Measurements from ENCODE around the gene MAJIN. TPM values are rescaled to one million over a fixed set of nuclear protein-coding genes. Genes with fewer than 3 reads are reported as not detected.
A peak's percentile ranks its signal among the peaks of the same experiment; 100 is the strongest.

The MAJIN gene
- total RNA-seq, 1 donor from 2014 or later = not detected

- Mint-ChIP-seq H3K27ac (no peak overlapping the region), H3K36me3 (ENCODE audit: low read depth) (peaks cover 3% of the 10 kb centered on the region), H3K4me3 (ENCODE audit: low read depth) (no peak overlapping the region), H3K4me1 (ENCODE audit: low read depth) (peaks cover 20% of the 10 kb centered on the region), H3K9me3 (no peaks in the 10 kb centered on the region), H3K27me3 (ENCODE audit: low read depth) (no peaks in the 10 kb centered on the region)
- no peak for DNase-seq (ENCODE audit: low spot score)
- intact Hi-C loops (cut with micrococcal nuclease) = no loop called here
These were observed 81.4 kb downstream of the MAJIN start for GRCh38 chr11:64890522-64890939.

- Mint-ChIP-seq H3K9me3 (no peaks in the 10 kb centered on the region), H3K27me3 (ENCODE audit: low read depth) (no peaks in the 10 kb centered on the region), H3K27ac (no peak overlapping the region), H3K36me3 (ENCODE audit: low read depth) (no peaks in the 10 kb centered on the region), H3K4me3 (ENCODE audit: low read depth) (no peak overlapping the region), H3K4me1 (ENCODE audit: low read depth) (peaks cover 27% of the 10 kb centered on the region)
- intact Hi-C loops (cut with micrococcal nuclease) = loop anchor here (1.0 kb wide), 1 partner anchor 42 kb away; no protein-coding TSS in a partner anchor
- DNase-seq (ENCODE audit: low spot score) = no peak
These were observed 83.0 kb downstream of the MAJIN start for GRCh38 chr11:64888729-64889511.

GRCh38 chr11:64888406-64888728 lies 83.5 kb downstream of the MAJIN start:
- no peaks in the 10 kb centered on the region for H3K27me3 Mint-ChIP-seq (ENCODE audit: low read depth)
- peak overlapping the region; percentile 77 for H3K4me3 Mint-ChIP-seq (ENCODE audit: low read depth)
- H3K27ac Mint-ChIP-seq = peak overlapping the region; percentile 89
- intact Hi-C loops (cut with micrococcal nuclease) = loop anchor here (1.0 kb wide), 1 partner anchor 41 kb away; no protein-coding TSS in a partner anchor
- H3K36me3 Mint-ChIP-seq (ENCODE audit: low read depth) = no peaks in the 10 kb centered on the region
- H3K9me3 Mint-ChIP-seq = no peaks in the 10 kb centered on the region
- DNase-seq (ENCODE audit: low spot score) = no peak
- peaks cover 27% of the 10 kb centered on the region for H3K4me1 Mint-ChIP-seq (ENCODE audit: low read depth)

Other genes with a start within 250 kb of the MAJIN start
- 0.05 TPM in 1 of 2 replicates, not detected in the other for gene NRXN2, start 248.9 kb downstream of the MAJIN start, total RNA-seq
- gene RASGRP2, start 228.0 kb downstream of the MAJIN start, total RNA-seq = 19.6 and 20.9 TPM in 2 replicates
- 1.9 and 2.0 TPM in 2 replicates for gene PYGM, start 212.1 kb downstream of the MAJIN start, total RNA-seq
- 460 and 461 TPM in 2 replicates for gene SF1, start 193.6 kb downstream of the MAJIN start, total RNA-seq
- gene MAP4K2, start 168.9 kb downstream of the MAJIN start, total RNA-seq = 72.1 and 77.5 TPM in 2 replicates
- 46.2 and 47.2 TPM in 2 replicates for gene MEN1, start 161.6 kb downstream of the MAJIN start, total RNA-seq
- 0.07 and 0.32 TPM in 2 replicates for gene CDC42BPG, start 127.5 kb downstream of the MAJIN start, total RNA-seq
- 107 TPM in 2 replicates for gene EHD1, start 93.5 kb downstream of the MAJIN start, total RNA-seq
- 20.7 and 26.1 TPM in 2 replicates for gene ATG2A, start 54.9 kb downstream of the MAJIN start, total RNA-seq
- 13.6 and 16.1 TPM in 2 replicates for gene PPP2R5B, start 47.4 kb downstream of the MAJIN start, total RNA-seq
- not detected in 2 replicates for gene GPHA2, start 36.2 kb downstream of the MAJIN start, total RNA-seq
- 0.09 and 0.16 TPM in 2 replicates for gene BATF2, start 24.9 kb upstream of the MAJIN start, total RNA-seq
- gene ARL2, start 42.1 kb upstream of the MAJIN start, total RNA-seq = 70.0 and 77.0 TPM in 2 replicates
- gene SNX15, start 55.3 kb upstream of the MAJIN start, total RNA-seq = 19.6 and 22.4 TPM in 2 replicates
- 17.0 and 18.6 TPM in 2 replicates for gene SAC3D1, start 69.1 kb upstream of the MAJIN start, total RNA-seq
- gene NAALADL1, start 86.4 kb upstream of the MAJIN start, total RNA-seq = 11.9 and 14.6 TPM in 2 replicates
- gene CDCA5, start 111.9 kb upstream of the MAJIN start, total RNA-seq = 82.0 and 86.8 TPM in 2 replicates
- gene ZFPL1, start 112.1 kb upstream of the MAJIN start, total RNA-seq = 34.9 and 37.2 TPM in 2 replicates
- 121 and 133 TPM in 2 replicates for gene VPS51, start 124.1 kb upstream of the MAJIN start, total RNA-seq
- 34.4 and 36.9 TPM in 2 replicates for gene TM7SF2, start 139.8 kb upstream of the MAJIN start, total RNA-seq
- 11.3 and 12.8 TPM in 2 replicates for gene ZNHIT2, start 145.6 kb upstream of the MAJIN start, total RNA-seq
- gene FAU, start 150.0 kb upstream of the MAJIN start, total RNA-seq = 1,016 and 1,034 TPM in 2 replicates
- gene MRPL49, start 150.2 kb upstream of the MAJIN start, total RNA-seq = 66.6 and 67.1 TPM in 2 replicates
- gene SYVN1, start 162.4 kb upstream of the MAJIN start, total RNA-seq = 40.1 and 42.2 TPM in 2 replicates
- not detected in 2 replicates for gene SPDYC, start 198.1 kb upstream of the MAJIN start, total RNA-seq
- 143 and 144 TPM in 2 replicates for gene CAPN1, start 209.8 kb upstream of the MAJIN start, total RNA-seq